Trophoblast cell (in vitro differentiated cells and primary cell): ENCODE results near the gene PBX4.

Experiments used
- DNase-seq, 2 donors: peaks; one replicate each; pipeline ENCODE4 v3.0.0-alpha.2; 2016
- H2AFZ ChIP-seq: 2 replicates; pipeline ENCODE4 v1.6.1; 2013; ENCODE audit warnings: low read length, moderate library complexity, mild to moderate bottlenecking; ENCODE audit not compliant: insufficient read depth, poor library complexity
- H2AK5ac ChIP-seq: 2 replicates; pipeline ENCODE4 v1.6.1; 2013; ENCODE audit warnings: mild to moderate bottlenecking, low read length
- H2BK120ac ChIP-seq: 2 replicates; pipeline ENCODE4 v1.6.1; 2013; ENCODE audit warnings: low read length, mild to moderate bottlenecking, moderate library complexity; ENCODE audit not compliant: insufficient read depth, poor library complexity
- H2BK12ac ChIP-seq: 2 replicates; pipeline ENCODE4 v1.6.1; 2013; ENCODE audit warnings: mild to moderate bottlenecking, low read length, moderate library complexity
- H2BK5ac ChIP-seq: 2 replicates; pipeline ENCODE4 v1.6.1; 2013; ENCODE audit warnings: low read length, low read depth, moderate library complexity, mild to moderate bottlenecking; ENCODE audit not compliant: poor library complexity
- H3K14ac ChIP-seq: 2 replicates; pipeline ENCODE4 v1.6.1; 2013; ENCODE audit warnings: mild to moderate bottlenecking, low read length
- H3K18ac ChIP-seq: 2 replicates; pipeline ENCODE4 v1.6.1; 2013; ENCODE audit warnings: mild to moderate bottlenecking, low read length
- H3K23ac ChIP-seq: 2 replicates; pipeline ENCODE4 v1.6.1; 2013; ENCODE audit warnings: low read length
- H3K27ac ChIP-seq: 2 replicates; pipeline ENCODE4 v1.5.1; 2013; ENCODE audit warnings: low read depth, mild to moderate bottlenecking, inconsistent platforms, low read length, moderate library complexity
- H3K27me3 ChIP-seq: 2 replicates; pipeline ENCODE4 v1.6.1; 2013; ENCODE audit warnings: inconsistent platforms, mild to moderate bottlenecking, low read length, moderate library complexity; ENCODE audit not compliant: insufficient read depth
- H3K36me3 ChIP-seq, 2 experiments: 1 replicate in 1 of 2; 2 replicates in 1 of 2; pipeline ENCODE4 v1.6.1; 2013; ENCODE audit warnings: low read length in 2 of 2, mild to moderate bottlenecking in 2 of 2, moderate library complexity in 1 of 2; ENCODE audit not compliant: insufficient read depth in 2 of 2, control insufficient read depth in 1 of 2
- H3K4ac ChIP-seq: 2 replicates; pipeline ENCODE4 v1.6.1; 2013; ENCODE audit warnings: low read depth, mild to moderate bottlenecking, low read length, moderate library complexity
- H3K4me1 ChIP-seq, 2 experiments: 1 replicate in 1 of 2; 2 replicates in 1 of 2; pipeline ENCODE4 v1.6.1; 2013; ENCODE audit warnings: low read length in 2 of 2, mild to moderate bottlenecking in 2 of 2, moderate library complexity in 1 of 2; ENCODE audit not compliant: insufficient read depth in 2 of 2, control insufficient read depth in 1 of 2
- H3K4me2 ChIP-seq: 2 replicates; pipeline ENCODE4 v1.6.1; 2013; ENCODE audit warnings: inconsistent platforms, mild to moderate bottlenecking, low read length, moderate library complexity
- H3K4me3 ChIP-seq: 2 replicates; pipeline ENCODE4 v1.5.1; 2013; ENCODE audit warnings: mild to moderate bottlenecking, low read depth, low read length, inconsistent platforms
- H3K79me1 ChIP-seq: one replicate; pipeline ENCODE4 v1.6.1; 2013; ENCODE audit warnings: low read length
- H3K79me2 ChIP-seq: 2 replicates; pipeline ENCODE4 v1.6.1; 2013; ENCODE audit warnings: low read length, mild to moderate bottlenecking; ENCODE audit not compliant: control insufficient read depth, insufficient read depth, poor library complexity
- H3K9ac ChIP-seq: 2 replicates; pipeline ENCODE4 v1.6.1; 2013; ENCODE audit warnings: mild to moderate bottlenecking, low read length
- H3K9me3 ChIP-seq: 2 replicates; pipeline ENCODE4 v1.6.1; 2013; ENCODE audit warnings: low read depth, mild to moderate bottlenecking, control low read depth, inconsistent platforms, low read length; ENCODE audit not compliant: insufficient read depth
- H4K12ac ChIP-seq: 2 replicates; pipeline ENCODE4 v1.6.1; 2013; ENCODE audit warnings: low read depth, mild to moderate bottlenecking, low read length, moderate library complexity
- H4K8ac ChIP-seq: 2 replicates; pipeline ENCODE4 v1.6.1; 2013; ENCODE audit warnings: low read depth, mild to moderate bottlenecking, low read length, moderate library complexity
- H4K91ac ChIP-seq: one replicate; pipeline ENCODE4 v1.6.1; 2013; ENCODE audit warnings: low read depth, mild to moderate bottlenecking, low read length, moderate library complexity
- WGBS: extraction: QIAGEN DNeasy Blood & Tissue Kit; methylation state at CpG from one replicate; pipeline ENCODE4 v1.1.7; 2013; ENCODE audit warnings: missing lambda C conversion rate; ENCODE audit not compliant: insufficient read length, insufficient coverage; ENCODE audit errors: extremely low coverage; 5-methylcytosine and 5-hydroxymethylcytosine counted together

PBX4 gene

DNA sequence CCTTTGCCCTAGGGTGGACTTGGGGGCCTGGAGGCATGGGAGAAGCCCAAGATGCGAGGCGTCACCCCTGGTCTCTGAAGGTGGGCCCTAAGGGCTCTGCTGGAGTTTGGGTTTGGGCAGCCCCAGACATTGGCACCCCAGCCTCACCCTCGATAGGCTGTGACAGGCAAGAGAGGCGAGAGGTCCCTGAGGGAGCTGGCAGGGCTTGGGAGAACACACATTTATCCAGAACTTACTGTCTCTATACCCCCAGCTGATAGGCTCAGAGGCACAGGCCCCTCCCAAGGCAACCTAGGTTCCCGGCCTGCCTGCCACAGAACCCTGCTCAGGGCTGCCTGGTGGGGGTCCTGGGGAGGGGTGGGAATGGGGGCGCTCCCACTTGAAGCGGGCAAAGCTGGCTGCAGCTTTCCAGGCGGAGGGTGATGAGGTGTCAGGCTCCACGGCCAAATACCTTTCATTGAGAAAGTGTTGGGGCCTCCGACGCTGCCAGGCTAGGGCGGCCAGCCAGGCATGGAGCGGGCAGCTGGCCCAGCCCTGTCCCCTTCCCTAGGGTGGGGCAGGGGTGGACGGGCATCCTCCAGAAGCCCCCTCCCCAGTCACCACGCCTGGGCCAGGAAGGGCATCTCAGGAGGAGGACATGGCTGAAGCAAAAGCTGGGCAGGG lies 70.7 kb downstream of the PBX4 start:
- Histone ChIP-seq H3K4me1 (peaks cover 6 to 10% of the 10 kb centered on the region in 2 experiments), H3K23ac (no peak overlapping the region), H2AK5ac (no peak overlapping the region), H2BK12ac (no peak overlapping the region), H3K18ac (no peak overlapping the region), H3K27ac (no peak overlapping the region), H3K79me1 (no peaks in the 10 kb centered on the region), H3K4me3 (no peak overlapping the region), H3K9ac (no peak overlapping the region), H4K12ac (no peak overlapping the region), H4K91ac (no peak overlapping the region), H3K4me2 (no peak overlapping the region), H2BK120ac (no peak overlapping the region), H3K9me3 (peaks cover 5% of the 10 kb centered on the region), H2BK5ac (no peak overlapping the region), H3K14ac (no peak overlapping the region), H2AFZ (no peak overlapping the region), H3K27me3 (no peaks in the 10 kb centered on the region), H3K79me2 (no peaks in the 10 kb centered on the region), H3K4ac (no peak overlapping the region), H3K36me3 (peaks cover 3 to 6% of the 10 kb centered on the region in 2 experiments), H4K8ac (no peak overlapping the region)
- DNase-seq, result no peak
- no CpG with 5 or more reads among the region's 15 CpGs for WGBS

DNA sequence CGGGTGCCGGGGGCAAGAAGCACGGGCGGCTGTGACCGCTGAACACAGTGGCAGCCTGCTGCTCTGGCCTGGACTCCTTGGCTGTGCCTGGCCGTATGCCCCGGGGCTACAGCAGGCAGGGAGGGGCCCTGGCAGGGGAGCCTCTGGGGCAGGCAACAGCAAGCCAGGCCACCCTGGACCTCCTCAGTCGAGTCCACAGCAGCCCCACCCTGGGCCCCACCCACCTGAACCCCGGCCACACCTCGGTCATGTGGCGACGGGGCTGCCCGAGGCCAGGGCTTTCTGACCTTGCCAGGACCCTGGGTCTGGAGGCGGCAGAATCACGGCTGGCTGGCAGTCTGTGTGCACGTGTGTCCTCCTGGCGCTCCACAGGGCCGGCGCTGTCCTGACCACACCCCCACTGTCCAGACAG lies 71.7 kb downstream of the PBX4 start:
- Histone ChIP-seq H2BK5ac (no peak overlapping the region), H3K79me1 (no peaks in the 10 kb centered on the region), H2BK120ac (no peak overlapping the region), H3K9ac (no peak overlapping the region), H3K27me3 (no peaks in the 10 kb centered on the region), H3K79me2 (no peaks in the 10 kb centered on the region), H2BK12ac (no peak overlapping the region), H3K4me1 (peaks cover 6 to 10% of the 10 kb centered on the region in 2 experiments), H3K23ac (no peak overlapping the region), H4K12ac (no peak overlapping the region), H3K27ac (no peak overlapping the region), H4K91ac (no peak overlapping the region), H3K14ac (no peak overlapping the region), H3K4ac (no peak overlapping the region), H3K9me3 (peaks cover 5% of the 10 kb centered on the region), H2AFZ (no peak overlapping the region), H3K4me2 (no peak overlapping the region), H3K36me3 (peaks cover 3 to 6% of the 10 kb centered on the region in 2 experiments), H2AK5ac (no peak overlapping the region), H4K8ac (no peak overlapping the region), H3K18ac (no peak overlapping the region), H3K4me3 (no peak overlapping the region)
- peak in 1 of 2 donors; percentile 55 for DNase-seq
- WGBS, result no CpG with 5 or more reads among the region's 19 CpGs

DNA sequence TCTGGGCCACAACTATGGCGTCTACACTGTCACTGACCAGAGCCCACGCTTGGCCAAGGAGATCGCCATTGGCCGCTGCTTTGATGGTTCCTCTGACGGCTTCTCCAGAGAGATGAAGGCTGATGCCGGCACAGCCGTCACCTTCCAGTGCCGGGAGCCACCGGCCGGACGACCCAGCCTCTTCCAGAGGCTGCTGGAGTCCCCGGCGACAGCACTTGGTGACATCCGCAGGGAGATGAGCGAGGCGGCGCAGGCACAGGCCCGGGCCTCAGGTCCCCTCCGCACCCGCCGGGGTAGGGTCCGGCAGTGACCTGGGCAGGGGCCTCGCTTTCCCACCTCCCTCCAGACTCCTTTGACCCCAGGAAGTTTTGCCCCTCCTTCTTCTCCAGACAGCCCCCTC lies 72.8 kb downstream of the PBX4 start:
- Histone ChIP-seq H2BK120ac (no peak overlapping the region), H3K4me3 (no peak overlapping the region), H3K27me3 (no peaks in the 10 kb centered on the region), H4K8ac (no peak overlapping the region), H3K79me2 (no peaks in the 10 kb centered on the region), H2BK12ac (no peak overlapping the region), H4K12ac (no peak overlapping the region), H2AK5ac (no peak overlapping the region), H3K9me3 (peaks cover 9% of the 10 kb centered on the region), H3K4ac (no peak overlapping the region), H3K4me1 (peaks cover 5 to 8% of the 10 kb centered on the region in 2 experiments), H3K14ac (no peak overlapping the region), H3K9ac (no peak overlapping the region), H3K18ac (no peak overlapping the region), H3K27ac (no peak overlapping the region), H2BK5ac (no peak overlapping the region), H2AFZ (no peak overlapping the region), H3K4me2 (no peak overlapping the region), H4K91ac (no peak overlapping the region), H3K79me1 (no peaks in the 10 kb centered on the region), H3K23ac (no peak overlapping the region), H3K36me3 (peaks cover 3 to 6% of the 10 kb centered on the region in 2 experiments)
- no peak for DNase-seq
- WGBS, result no CpG with 5 or more reads among the region's 23 CpGs

DNA sequence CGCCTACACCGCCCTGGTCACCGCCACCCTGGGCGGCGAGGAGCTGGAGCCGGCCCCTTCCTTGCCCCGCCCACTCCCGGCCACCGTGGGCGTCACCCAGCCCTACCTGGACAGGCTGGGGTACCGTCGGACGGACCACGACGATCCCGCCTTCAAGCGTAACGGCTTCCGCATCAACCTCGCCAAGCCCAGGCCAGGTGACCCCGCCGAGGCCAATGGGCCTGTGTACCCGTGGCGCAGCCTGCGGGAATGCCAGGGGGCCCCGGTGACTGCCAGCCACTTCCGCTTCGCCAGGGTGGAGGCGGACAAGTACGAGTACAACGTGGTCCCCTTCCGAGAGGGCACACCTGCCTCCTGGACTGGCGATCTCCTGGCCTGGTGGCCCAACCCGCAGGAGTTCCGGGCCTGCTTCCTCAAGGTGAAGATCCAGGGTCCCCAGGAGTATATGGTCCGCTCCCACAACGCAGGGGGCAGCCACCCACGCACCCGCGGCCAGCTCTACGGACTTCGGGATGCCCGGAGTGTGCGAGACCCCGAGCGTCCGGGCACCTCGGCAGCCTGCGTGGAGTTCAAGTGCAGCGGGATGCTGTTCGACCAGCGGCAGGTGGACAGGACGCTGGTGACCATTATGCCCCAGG lies 73.4 kb downstream of the PBX4 start:
- no peak overlapping the region for H3K4ac ChIP-seq
- WGBS, result no CpG with 5 or more reads among the region's 53 CpGs
- H2AFZ ChIP-seq, result no peak overlapping the region
- H4K91ac ChIP-seq, result no peak overlapping the region
- H3K14ac ChIP-seq, result no peak overlapping the region
- H2BK5ac ChIP-seq, result no peak overlapping the region
- peaks cover 3 to 6% of the 10 kb centered on the region in 2 experiments for H3K36me3 ChIP-seq
- no peak overlapping the region for H3K23ac ChIP-seq
- H4K8ac ChIP-seq, result no peak overlapping the region
- no peaks in the 10 kb centered on the region for H3K27me3 ChIP-seq
- peaks cover 15% of the 10 kb centered on the region for H3K9me3 ChIP-seq
- no peak overlapping the region for H3K9ac ChIP-seq
- no peak overlapping the region for H3K4me2 ChIP-seq
- H4K12ac ChIP-seq, result no peak overlapping the region
- H3K79me2 ChIP-seq, result no peaks in the 10 kb centered on the region
- H2BK120ac ChIP-seq, result no peak overlapping the region
- H3K27ac ChIP-seq, result no peak overlapping the region
- peaks cover 0 to 1% of the 10 kb centered on the region in 2 experiments for H3K4me1 ChIP-seq
- H2BK12ac ChIP-seq, result no peak overlapping the region
- H3K4me3 ChIP-seq, result no peak overlapping the region
- H3K79me1 ChIP-seq, result no peaks in the 10 kb centered on the region
- DNase-seq, result no peak
- no peak overlapping the region for H3K18ac ChIP-seq
- no peak overlapping the region for H2AK5ac ChIP-seq
